ENCODE measurements around the gene ITGA1.
"Not testable (repeated sequence)": the region's sequence is repeated elsewhere in the genome, so short reads cannot be mapped to it uniquely, and the experiment has no call there.

The ITGA1 gene

GRCh38 chr5:52837591-52838001, 49.9 kb downstream of the ITGA1 start:
- no peak for DNase-seq

- no peak for DNase-seq
Measured at GRCh38 chr5:52838326-52839015, 50.8 kb downstream of the ITGA1 start.

DNA sequence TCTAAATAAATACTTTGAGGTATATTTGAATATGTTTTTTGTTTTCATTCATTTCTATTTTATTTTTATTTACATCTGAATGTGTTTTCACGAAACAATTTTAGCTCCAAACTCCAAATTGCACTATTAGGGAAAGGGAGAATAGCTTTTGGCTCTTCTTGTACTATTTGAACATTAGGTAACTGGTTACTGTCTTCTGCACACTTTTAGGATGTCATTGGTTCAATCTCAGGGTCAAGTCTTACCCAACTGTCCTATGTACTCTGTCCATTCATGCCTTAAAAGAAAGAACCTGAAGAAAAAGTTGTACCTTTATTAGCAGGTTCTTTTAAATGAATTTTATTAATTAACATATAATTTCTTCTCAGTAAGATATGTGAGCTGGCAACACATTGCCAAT, 51.6 kb downstream of the ITGA1 start:
- no peak for DNase-seq

GRCh38 chr5:52840277-52841050, 52.7 kb downstream of the ITGA1 start:
- DNase-seq, result no peak

GRCh38 chr5:52841114-52841513, 53.4 kb downstream of the ITGA1 start:
- DNase-seq, result no peak

DNA sequence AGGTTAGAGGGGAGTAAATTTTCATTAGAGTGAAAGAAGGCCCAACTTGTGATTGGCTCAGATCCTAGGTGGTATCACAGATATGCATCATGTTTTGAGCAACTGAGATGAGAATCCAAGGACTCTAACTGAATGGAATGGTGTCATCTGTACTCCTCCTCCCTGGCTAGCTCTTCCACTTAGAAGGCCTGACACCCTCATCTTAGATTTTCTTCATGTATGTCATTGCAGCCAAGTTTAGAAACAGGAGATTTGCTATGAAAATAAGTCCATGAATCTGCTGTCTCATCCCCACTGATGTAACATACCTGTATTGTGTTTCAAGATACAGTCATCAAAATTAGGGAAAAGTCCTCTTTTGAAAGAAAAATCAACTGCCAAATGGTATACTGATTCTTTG, 54.4 kb downstream of the ITGA1 start:
- DNase-seq, result no peak

DNA sequence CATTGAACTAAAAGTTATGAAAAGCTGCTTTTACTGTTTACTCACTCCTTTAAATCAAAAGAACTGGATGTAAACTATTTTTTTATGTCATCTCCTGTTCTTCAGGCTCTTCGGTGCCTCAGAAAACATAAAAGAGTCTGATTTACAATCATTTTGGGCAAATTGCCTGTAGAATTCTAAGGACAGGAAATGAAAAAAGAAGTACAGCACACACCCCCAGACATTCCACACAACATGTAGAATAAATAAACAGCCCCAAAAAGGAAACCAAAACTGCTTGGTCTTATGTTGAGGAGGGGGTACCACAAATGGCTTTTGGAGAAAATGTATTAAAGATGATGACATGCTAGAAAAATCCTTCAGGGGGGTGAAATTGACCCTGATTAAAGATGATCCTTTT, 57.2 kb downstream of the ITGA1 start:
- DNase-seq, result no peak

GRCh38 chr5:52846182-52846842, 58.6 kb downstream of the ITGA1 start:
- DNase-seq, result no peak

DNA sequence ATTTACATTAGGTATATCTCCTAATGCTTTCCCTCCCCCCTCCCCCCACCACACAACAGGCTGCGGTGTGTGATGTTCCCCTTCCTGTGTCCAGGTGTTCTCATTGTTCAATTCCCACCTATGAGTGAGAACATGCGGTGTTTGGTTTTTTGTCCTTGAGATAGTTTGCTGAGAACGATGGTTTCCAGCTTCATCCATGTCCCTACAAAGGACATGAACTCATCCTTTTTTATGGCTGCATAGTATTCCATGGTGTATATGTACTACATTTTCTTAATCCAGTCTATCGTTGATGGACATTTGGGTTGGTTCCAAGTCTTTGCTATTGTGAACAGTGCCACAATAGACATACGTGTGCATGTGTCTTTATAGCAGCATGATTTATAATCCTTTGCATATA, 61.0 kb downstream of the ITGA1 start:
- not testable (repeated sequence) for DNase-seq

GRCh38 chr5:52849544-52849943, 61.8 kb downstream of the ITGA1 start:
- DNase-seq, result no peak

GRCh38 chr5:52853650-52854049, 65.9 kb downstream of the ITGA1 start:
- no peak for DNase-seq

- DNase-seq, result no peak
Measured at GRCh38 chr5:52854301-52854700, 66.6 kb downstream of the ITGA1 start.

- DNase-seq, result no peak
Measured at GRCh38 chr5:52854949-52855348, 67.2 kb downstream of the ITGA1 start.

DNA sequence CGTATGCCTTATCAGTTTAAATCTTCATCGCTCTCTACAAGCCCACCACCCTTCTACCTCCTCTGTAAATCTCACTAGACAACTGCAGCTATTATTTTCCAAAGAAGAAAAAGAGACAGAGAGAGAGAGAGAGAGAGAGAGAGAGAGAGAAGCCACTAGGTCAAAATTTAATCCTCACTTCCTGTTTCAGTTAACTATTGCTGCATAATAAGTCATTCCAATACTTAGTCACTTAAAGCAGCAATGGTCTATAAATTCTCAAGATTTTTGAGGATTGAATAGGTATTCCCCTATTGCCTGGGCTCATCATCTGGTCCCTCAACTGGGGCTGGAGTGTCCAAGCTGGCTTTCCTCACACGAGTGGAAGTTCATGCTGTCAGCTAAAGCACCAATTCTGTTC, 68.8 kb downstream of the ITGA1 start:
- no peak for DNase-seq

DNA sequence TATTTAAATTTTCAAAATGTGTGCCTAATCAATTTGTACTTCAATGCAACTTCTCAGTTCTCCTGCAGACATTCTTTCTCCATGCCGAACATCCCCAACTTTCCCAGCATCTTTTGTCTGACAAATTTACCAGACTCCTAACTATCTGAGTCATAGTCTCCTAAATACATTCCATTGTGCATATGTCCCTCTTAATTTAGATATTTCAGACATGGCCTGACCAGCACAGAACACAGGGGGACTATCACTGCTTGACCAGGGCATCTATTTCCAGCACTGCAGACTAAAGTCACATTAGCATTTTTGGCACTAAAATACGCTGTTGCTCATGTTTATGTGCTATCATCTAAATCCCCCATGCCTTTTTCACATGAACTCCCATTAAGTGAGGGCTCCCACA, 71.9 kb downstream of the ITGA1 start:
- DNase-seq, result no peak

DNA sequence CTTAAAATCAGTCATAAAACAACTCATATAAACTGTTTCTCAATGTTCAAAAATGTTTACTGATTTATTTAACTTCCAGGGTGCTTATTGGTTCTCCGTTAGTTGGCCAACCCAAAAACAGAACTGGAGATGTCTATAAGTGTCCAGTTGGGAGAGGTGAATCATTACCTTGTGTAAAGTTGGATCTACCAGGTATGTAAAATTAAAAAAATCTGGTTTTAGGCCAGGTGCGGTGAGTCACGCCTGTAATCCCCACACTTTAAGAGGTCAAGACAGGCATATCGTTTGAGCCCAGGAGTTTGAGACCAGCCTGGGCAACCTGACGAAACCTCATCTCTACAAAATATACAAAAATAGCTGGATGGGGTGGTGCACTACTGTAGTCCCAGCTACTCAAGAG, 73.7 kb downstream of the ITGA1 start:
- no peak for DNase-seq

DNA sequence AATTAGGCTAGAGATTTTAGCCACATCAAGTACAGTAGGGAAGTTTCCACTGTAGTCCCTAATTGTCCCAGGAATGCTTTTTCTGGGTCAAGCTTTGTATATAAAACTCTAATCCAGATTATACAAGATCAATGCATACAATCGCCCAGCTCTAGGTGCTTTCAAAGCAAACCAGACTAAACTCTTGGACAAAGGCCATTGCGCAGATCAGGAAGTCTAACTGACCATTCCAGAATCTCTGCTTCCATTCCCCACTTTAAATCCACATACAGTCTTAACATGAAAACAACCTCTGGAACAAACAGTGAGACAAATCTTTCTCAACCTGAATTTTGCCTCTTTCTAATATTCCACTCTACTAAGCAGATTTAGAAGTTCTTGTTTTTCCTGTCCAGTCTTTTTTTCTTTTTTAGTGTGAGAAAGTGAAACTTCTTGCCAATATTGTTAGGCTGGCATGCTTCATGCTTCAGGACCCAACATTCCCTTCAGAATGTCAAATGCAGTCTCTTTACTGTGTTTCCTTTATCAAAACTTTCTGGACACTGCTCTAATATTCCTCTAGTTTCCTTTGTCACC, 76.1 kb downstream of the ITGA1 start:
- no peak for DNase-seq

GRCh38 chr5:52864371-52864770, 76.7 kb downstream of the ITGA1 start:
- DNase-seq, result no peak

DNA sequence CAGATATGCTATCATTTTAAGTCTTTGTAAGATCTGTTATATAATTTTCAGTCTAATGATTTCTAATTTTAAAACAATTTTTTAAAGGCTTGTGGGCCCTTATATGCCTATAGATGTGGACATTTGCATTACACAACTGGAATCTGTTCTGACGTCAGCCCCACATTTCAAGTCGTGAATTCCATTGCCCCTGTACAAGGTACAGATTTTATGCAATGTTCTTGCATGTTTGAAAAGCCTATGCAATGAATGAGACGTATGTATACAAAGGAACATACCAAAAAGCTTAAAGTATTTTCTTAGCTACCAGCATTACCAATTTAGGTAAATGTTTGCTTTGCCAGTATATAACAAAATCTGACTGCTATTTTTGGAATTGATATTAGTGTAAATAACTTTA, 77.2 kb downstream of the ITGA1 start:
- no peak for DNase-seq

DNA sequence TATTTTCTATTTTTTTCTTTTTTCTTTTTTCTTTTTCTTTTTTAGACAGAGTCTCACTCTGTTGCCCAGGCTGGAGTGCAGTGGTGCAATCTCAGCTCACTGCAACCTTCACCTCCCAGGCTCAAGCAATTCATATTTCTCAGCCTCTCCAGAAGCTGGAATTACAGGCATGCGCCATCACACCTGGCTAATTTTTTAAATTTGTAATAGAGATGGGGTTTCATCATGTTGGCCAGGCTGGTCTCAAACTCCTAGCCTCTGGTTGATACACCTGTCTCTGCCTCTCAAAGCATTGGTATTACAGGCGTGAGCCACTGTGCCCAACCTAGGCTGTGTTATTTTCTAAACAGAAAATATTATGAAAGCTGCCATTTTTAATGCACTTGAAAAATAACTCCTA, 78.3 kb downstream of the ITGA1 start:
- not testable (repeated sequence) for DNase-seq

GRCh38 chr5:52867809-52868208, 80.1 kb downstream of the ITGA1 start:
- DNase-seq, result no peak

DNA sequence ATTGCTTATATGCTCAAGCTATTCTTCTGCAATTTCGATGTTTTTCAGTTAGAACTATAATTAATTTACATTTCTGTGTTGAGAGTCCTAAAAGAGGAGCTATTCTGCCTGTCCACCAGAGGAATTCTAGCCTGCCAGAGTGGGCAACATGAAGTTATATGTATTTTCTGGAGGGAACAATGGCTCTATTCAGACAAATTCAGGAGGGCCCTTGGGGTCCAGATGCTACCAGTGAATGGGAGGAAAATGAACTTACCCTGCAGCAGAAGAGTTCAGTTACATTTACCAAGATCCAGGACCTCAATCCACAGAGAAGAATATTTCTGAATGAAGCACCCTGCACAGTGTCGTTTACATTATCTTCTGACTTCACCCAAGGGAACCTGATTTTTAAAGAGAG, 80.7 kb downstream of the ITGA1 start:
- DNase-seq, result no peak

DNA sequence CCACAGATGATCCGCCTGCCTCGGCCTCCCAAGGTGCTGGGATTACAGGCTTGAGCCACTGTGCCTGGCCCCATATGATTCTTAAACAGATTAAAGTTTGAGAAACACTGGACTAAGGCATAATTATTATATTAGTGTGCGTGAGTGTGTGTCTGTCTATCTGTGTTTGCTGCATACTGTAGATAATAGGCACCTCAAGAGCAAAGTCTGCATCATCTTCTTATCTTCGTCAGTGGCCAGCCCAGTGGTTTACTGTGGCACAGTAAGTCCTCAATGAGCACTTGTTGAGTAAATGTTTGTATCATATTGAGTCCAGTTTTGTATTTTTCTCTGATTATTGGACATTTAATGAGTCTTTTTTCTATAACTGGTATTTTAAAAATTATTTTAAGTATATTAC, 81.7 kb downstream of the ITGA1 start:
- DNase-seq, result no peak

DNA sequence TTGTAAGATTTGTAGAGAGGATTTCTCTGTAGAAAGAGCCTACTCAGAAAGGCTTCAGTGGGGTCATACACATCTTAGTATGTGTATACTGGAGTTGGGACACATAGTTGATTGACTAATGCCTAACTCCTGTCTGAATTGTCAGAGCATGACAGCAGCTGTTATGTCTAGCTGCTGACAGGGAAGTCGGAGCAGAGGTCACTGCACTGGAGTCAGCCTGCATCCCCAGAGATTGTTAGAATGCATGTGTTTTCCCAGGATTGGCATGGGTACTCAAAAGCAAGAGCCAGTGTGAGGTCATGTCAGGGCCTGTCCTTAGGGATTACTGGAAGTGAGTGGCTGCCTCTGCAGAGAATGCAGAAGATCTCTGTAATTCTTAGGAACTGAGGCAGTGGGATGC, 82.7 kb downstream of the ITGA1 start:
- DNase-seq, result no peak
